ENCODE data around the gene PRUNE1. TPM values are rescaled to one million over a fixed set of nuclear protein-coding genes. Genes with fewer than 3 reads are reported as not detected.

The PRUNE1 gene
- total RNA-seq, 6 donors from 2014 or later = 16.3 to 28.3 (median 21.2) TPM

GRCh38 chr1:150995896-150996295, 12.4 kb upstream of the PRUNE1 start:
- Histone ChIP-seq H3K27me3 (no peaks in the 10 kb centered on the region), H3K9me3 (no peaks in the 10 kb centered on the region), H3K4me1 (peaks cover 6 to 14% (median 12%) of the 10 kb centered on the region in 4 donors), H3K4me3 (peak overlapping the region in 2 of 4 donors; percentile 5 to 28), H3K27ac (peak overlapping the region in 3 of 4 donors; percentile 65 to 77 (median 70)), H3K36me3 (peaks cover 15 to 43% (median 30%) of the 10 kb centered on the region in 4 donors)
- TF ChIP-seq CTCF (IDR thresholded peaks at IDR 0.05) = peak; percentile 77 to 94 (median 84)
- no peak for TF ChIP-seq EP300 (IDR thresholded peaks at IDR 0.05)
- no peak for TF ChIP-seq POLR2A (IDR thresholded peaks at IDR 0.05)
- TF ChIP-seq POLR2AphosphoS5 (IDR thresholded peaks at IDR 0.05) = no peak
- ATAC-seq (ENCODE audit: low FRiP score in 2 of 2) (peak in 1 of 2 donors; percentile 78), DNase-seq (peak in 1 of 2 donors; percentile 49)
- 28 to 39% methylated on average over 9 of the region's 9 CpGs for WGBS, 2 donors

DNA sequence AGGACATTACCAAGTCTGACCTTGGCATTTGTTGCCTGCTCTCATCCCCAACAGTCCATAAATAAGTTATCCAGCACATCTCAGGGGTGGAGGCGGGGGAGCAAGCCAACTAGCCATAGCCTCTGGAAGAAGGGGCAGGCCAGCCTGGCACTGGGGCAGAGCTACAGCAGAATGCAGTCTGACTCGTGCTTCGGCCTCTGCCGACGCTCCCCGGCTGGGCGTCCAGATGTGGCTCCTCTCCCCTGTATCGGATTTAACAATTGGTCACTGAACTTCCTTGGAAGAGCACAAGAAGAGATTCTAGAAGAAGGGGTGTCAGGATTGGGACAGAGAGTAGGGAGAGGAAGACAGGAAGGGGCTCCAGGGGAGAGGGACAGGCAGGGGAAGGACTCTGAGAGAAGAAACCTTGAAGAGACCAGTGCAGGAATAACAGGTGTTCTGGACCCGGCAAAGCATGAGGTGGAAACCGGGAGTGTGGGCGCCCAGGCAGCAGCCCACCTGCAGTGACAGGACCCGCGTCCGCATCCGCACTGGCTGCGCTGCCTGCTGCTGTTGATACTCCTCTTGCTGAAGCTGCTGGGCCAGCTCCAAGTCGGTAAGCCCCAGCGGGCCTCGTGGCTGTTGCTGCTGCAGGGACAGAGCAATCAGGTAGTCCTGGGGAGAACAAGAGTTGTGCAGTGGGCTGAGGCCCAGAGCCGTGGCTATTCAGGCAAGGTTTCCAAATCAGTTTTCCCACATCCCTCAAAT, 10.9 kb upstream of the PRUNE1 start:
- peak in 1 of 2 donors; percentile 64 for DNase-seq
- WGBS, 2 donors = 84 to 90% methylated on average over 18 to 20 of the region's 20 CpGs
- H3K4me1 ChIP-seq = peaks cover 8 to 25% (median 14%) of the 10 kb centered on the region in 4 donors
- ATAC-seq (ENCODE audit: low FRiP score in 2 of 2) = no peak
- TF ChIP-seq POLR2A (IDR thresholded peaks at IDR 0.05) = no peak
- TF ChIP-seq EP300 (IDR thresholded peaks at IDR 0.05) = no peak
- TF ChIP-seq CTCF (IDR thresholded peaks at IDR 0.05) = no peak
- no peak for TF ChIP-seq POLR2AphosphoS5 (IDR thresholded peaks at IDR 0.05)
- peaks cover 15 to 57% (median 32%) of the 10 kb centered on the region in 4 donors for H3K36me3 ChIP-seq
- no peak overlapping the region for H3K4me3 ChIP-seq
- H3K27ac ChIP-seq = no peak overlapping the region
- H3K9me3 ChIP-seq = no peaks in the 10 kb centered on the region
- no peaks in the 10 kb centered on the region for H3K27me3 ChIP-seq

DNA sequence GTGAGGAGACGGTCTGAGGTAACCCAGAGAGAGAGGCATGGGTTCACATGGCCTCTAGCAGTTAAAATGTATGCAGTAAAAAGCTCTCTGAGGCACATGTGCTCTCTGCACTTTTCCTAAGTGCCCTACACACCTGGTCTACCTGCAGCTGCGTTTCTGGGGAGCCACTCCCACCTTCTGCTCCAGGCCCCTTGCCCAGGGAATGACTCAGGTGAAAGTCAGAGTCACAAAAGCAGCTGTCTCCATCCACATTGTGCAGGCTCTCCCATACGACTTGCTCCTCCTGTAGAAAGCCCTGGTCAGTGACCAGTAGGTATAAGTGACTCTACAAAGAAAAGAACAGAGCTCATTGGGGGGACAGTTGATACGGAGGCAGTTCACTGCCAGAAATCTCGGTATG, 10.3 kb upstream of the PRUNE1 start:
- DNase-seq (no peak), ATAC-seq (ENCODE audit: low FRiP score in 2 of 2) (no peak)
- Histone ChIP-seq H3K9me3 (no peaks in the 10 kb centered on the region), H3K4me3 (no peak overlapping the region), H3K4me1 (peaks cover 14 to 31% (median 20%) of the 10 kb centered on the region in 4 donors), H3K36me3 (peaks cover 15 to 57% (median 32%) of the 10 kb centered on the region in 4 donors), H3K27me3 (no peaks in the 10 kb centered on the region), H3K27ac (no peak overlapping the region)
- 66 to 100% methylated on average over 3 to 5 of the region's 5 CpGs for WGBS, 2 donors
- no peak for TF ChIP-seq CTCF (IDR thresholded peaks at IDR 0.05)
- TF ChIP-seq POLR2A (IDR thresholded peaks at IDR 0.05) = no peak
- TF ChIP-seq POLR2AphosphoS5 (IDR thresholded peaks at IDR 0.05) = no peak
- no peak for TF ChIP-seq EP300 (IDR thresholded peaks at IDR 0.05)

- DNase-seq (peak in 1 of 2 donors; percentile 30), ATAC-seq (ENCODE audit: low FRiP score in 2 of 2) (no peak)
- Histone ChIP-seq H3K9me3 (no peaks in the 10 kb centered on the region), H3K27ac (no peak overlapping the region), H3K36me3 (peaks cover 15 to 57% (median 32%) of the 10 kb centered on the region in 4 donors), H3K27me3 (no peaks in the 10 kb centered on the region), H3K4me3 (no peak overlapping the region), H3K4me1 (peaks cover 25 to 43% (median 32%) of the 10 kb centered on the region in 4 donors)
- 67 to 72% methylated on average over 14 to 17 of the region's 17 CpGs for WGBS, 2 donors
- TF ChIP-seq POLR2A (IDR thresholded peaks at IDR 0.05) (no peak), CTCF (IDR thresholded peaks at IDR 0.05) (no peak), POLR2AphosphoS5 (IDR thresholded peaks at IDR 0.05) (no peak), EP300 (IDR thresholded peaks at IDR 0.05) (no peak)
These were observed 9.1 kb upstream of the PRUNE1 start for GRCh38 chr1:150999051-150999674.
